GF-D8 (cell line): ENCODE data around the gene VAMP8.

ENCODE experiments used
- DNase-seq: peaks from one replicate; lab custom pipeline; 2025; lab: John Stamatoyannopoulos, UW

The VAMP8 gene

GRCh38 chr2:85619617-85620016, 42.2 kb downstream of the VAMP8 start:
- no peak for DNase-seq

GRCh38 chr2:85621338-85621737, 44.0 kb downstream of the VAMP8 start:
- DNase-seq: no peak

- no peak for DNase-seq
Measured at GRCh38 chr2:85623991-85624390, 46.6 kb downstream of the VAMP8 start.

- no peak for DNase-seq
Measured at GRCh38 chr2:85628658-85629057, 51.3 kb downstream of the VAMP8 start.

GRCh38 chr2:85631316-85631715, 53.9 kb downstream of the VAMP8 start:
- no peak for DNase-seq
